ENCODE results near the gene AKAP5.

DNA sequence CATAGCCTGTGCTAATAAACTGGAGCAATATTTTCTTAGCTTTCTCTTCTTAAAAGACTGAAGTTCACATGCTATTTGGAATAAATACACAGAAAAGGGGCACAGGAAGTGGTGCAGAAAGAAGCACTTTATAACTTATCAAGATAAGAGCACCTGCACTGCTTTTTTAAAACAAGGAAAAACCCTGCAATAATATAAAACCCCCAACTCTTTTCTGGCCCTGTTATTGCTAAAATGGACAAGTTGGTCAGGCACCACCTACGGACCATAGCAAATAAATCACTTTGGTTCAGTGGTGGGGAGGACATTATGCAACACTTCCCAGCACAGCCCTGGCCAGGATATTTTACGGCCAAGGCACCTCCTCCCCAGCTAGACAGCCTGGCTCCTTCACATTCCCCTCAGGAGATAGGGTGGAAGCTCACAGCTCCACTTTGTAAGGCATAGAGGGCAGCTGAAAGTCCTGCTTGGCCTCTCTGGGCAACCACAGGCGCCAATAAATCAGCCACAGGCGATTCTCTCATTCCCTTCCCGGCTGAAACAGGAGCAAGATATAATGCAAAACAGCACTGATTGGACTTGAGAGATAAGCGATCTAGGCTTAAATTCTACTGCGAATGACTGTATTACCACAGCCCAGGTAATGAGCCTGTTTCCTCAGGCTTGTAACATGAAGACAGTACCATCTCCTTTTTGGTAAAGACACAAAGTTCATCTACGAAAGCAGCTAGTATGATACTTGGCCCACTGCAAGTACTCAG is 36.3 kb downstream of the AKAP5 start:
- TF ChIP-seq, protein P1, sequence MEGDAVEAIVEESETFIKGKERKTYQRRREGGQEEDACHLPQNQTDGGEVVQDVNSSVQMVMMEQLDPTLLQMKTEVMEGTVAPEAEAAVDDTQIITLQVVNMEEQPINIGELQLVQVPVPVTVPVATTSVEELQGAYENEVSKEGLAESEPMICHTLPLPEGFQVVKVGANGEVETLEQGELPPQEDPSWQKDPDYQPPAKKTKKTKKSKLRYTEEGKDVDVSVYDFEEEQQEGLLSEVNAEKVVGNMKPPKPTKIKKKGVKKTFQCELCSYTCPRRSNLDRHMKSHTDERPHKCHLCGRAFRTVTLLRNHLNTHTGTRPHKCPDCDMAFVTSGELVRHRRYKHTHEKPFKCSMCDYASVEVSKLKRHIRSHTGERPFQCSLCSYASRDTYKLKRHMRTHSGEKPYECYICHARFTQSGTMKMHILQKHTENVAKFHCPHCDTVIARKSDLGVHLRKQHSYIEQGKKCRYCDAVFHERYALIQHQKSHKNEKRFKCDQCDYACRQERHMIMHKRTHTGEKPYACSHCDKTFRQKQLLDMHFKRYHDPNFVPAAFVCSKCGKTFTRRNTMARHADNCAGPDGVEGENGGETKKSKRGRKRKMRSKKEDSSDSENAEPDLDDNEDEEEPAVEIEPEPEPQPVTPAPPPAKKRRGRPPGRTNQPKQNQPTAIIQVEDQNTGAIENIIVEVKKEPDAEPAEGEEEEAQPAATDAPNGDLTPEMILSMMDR (IDR thresholded peaks at IDR 0.05; ENCODE audit: insufficient read depth, low read depth, low read length), result no peak
- TF ChIP-seq EZH2 (IDR thresholded peaks at IDR 0.05; ENCODE audit: insufficient read depth, low read length), result no peak

All from astrocyte (in vitro differentiated cells and primary cell).